Ishikawa (cell line): ENCODE data around the gene AP1AR.

ENCODE experiments used
- CEBPB ChIP-seq: IDR thresholded peaks from 2 replicates; pipeline ENCODE4 v1.6.1; 2012
- EP300 ChIP-seq: IDR thresholded peaks from 2 replicates; pipeline ENCODE4 v1.6.1; 2012; ENCODE audit warnings: borderline replicate concordance
- FOXM1 ChIP-seq: IDR thresholded peaks from 2 replicates; pipeline ENCODE4 v1.6.1; 2012; ENCODE audit warnings: low read depth, borderline replicate concordance
- MAX ChIP-seq: IDR thresholded peaks from 2 replicates; pipeline ENCODE4 v1.6.1; 2012
- RAD21 ChIP-seq: IDR thresholded peaks from 2 replicates; pipeline ENCODE4 v1.6.1; 2012; ENCODE audit warnings: low read depth
- TAF1 ChIP-seq: IDR thresholded peaks from 2 replicates; pipeline ENCODE4 v1.6.1; 2012; ENCODE audit warnings: low read depth, mild to moderate bottlenecking
- TCF12 ChIP-seq: IDR thresholded peaks from 2 replicates; pipeline ENCODE4 v1.6.1; 2012; ENCODE audit warnings: low read depth
- TEAD4 ChIP-seq: IDR thresholded peaks from 2 replicates; pipeline ENCODE4 v1.6.1; 2012
- YY1 ChIP-seq: IDR thresholded peaks from 2 replicates; pipeline ENCODE4 v1.6.1; 2012; ENCODE audit warnings: low read depth

GRCh38 chr4:112190684-112191083, 40.9 kb upstream of the AP1AR start:
- TF ChIP-seq MAX (no peak), EP300 (no peak), RAD21 (no peak), TEAD4 (no peak), YY1 (no peak), CEBPB (no peak), FOXM1 (no peak), TAF1 (no peak), TCF12 (no peak)
